GM21528 (cell line): ENCODE results near the gene CSF2RB.

Source experiments
- ATAC-seq: cut with Tn5 transposase; IDR thresholded peaks from one replicate; pipeline ENCODE4 v1.9.1; 2021; ENCODE audit warnings: mild to moderate bottlenecking, moderate library complexity; ENCODE audit not compliant: unreplicated experiment, low FRiP score

The CSF2RB gene

GRCh38 chr22:36886016-36886415, 27.4 kb upstream of the CSF2RB start:
- no peak for ATAC-seq

- ATAC-seq, result no peak
Measured at GRCh38 chr22:36887162-36887561, 26.3 kb upstream of the CSF2RB start.

- ATAC-seq, result no peak
Measured at GRCh38 chr22:36891646-36892045, 21.8 kb upstream of the CSF2RB start.

DNA sequence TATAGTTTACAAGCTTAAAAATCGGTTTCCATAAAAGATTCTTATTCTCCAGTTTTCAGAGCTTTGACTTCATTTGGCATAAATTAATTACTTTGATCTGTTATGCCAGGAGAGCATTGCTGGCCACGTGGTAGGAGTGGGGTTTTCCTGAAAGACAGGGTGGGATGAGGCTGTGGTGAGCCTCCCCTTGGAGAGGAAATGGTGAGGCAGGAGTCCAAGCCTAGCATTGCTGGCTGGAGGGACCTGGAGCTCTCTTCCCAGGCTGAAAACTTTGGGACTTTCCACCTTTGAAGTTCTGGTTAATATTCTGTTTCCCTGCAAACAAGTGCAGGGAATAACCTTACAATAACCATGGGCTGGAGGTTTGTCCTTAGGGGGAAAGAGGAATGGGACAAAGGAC, 21.1 kb upstream of the CSF2RB start:
- no peak for ATAC-seq

GRCh38 chr22:36893262-36893661, 20.2 kb upstream of the CSF2RB start:
- ATAC-seq, result no peak

- no peak for ATAC-seq
Measured at GRCh38 chr22:36894266-36894665, 19.2 kb upstream of the CSF2RB start.

DNA sequence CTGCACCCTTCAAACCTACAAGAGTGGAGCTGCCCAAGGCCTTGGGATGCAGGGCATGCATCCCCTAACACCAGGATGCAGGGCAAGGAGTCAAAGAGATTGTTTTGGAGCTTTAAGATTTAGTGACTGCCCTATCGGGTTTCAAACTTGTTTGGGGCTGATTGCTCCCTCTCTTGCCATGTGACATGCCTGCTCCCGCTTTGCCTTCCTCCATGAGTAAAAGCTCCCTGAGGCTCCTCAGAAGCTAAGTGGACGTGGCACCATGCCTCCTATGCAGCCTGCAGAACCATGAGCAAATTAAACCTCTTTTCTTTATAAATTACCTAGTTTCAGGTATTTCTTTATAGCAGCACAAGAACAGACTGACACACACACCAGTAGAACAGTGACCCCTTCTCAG, 15.8 kb upstream of the CSF2RB start:
- no peak for ATAC-seq

GRCh38 chr22:36898690-36899089, 14.7 kb upstream of the CSF2RB start:
- no peak for ATAC-seq

- no peak for ATAC-seq
Measured at GRCh38 chr22:36899498-36899897, 13.9 kb upstream of the CSF2RB start.

DNA sequence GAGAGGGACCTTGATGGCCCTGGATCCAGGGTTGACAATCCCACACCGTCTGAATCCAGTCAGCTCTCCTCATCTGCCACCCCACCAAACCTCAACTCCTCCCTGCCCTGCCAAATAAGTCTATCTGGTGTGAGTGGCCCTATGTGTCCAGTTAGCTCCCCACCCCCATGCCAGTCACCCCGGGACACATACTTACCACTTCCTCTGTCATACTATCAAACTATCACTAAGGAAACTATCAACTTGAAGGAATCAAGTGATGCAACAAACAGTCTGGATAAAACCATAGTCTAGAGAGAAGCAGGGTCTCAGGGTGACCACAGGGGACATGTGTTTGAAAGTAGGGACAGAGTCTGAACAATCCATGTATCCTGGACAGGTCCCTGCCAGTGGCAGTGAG, 13.2 kb upstream of the CSF2RB start:
- no peak for ATAC-seq

GRCh38 chr22:36900880-36901279, 12.5 kb upstream of the CSF2RB start:
- ATAC-seq, result no peak

DNA sequence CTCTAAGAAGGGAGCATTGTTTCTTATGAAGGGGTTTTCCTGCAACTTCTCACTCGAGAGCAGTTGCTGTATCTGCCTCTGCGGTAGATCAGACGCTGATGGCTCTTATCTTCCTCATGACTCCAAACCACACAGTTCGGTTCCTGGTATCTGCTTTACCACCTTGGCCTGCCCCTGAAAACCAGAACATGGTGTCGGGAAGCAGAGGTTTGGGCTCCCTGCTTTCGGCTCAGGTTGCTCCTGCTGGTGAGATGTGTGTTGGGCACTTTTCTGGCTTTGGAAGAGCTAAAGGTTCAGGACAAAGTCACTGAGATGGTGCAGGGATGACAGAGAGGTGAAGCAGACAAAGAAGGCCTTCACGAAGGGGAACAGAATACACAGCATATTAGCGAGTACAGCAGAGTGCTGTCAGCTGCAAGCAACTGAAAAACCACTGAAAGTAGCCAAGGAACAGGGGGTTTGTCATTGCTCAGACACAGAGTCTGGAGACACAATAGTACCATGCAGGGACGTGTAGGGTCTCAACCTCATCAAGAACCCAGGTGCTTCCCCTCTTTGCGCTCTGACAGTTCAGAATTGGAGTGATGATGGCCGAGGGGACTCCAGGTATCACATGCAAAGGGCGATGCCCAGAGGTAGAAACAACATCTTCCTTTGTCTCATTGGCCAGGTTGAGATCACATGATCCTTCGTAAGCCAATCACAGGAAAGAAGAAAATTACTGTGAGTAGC, 11.9 kb upstream of the CSF2RB start:
- ATAC-seq, result no peak

DNA sequence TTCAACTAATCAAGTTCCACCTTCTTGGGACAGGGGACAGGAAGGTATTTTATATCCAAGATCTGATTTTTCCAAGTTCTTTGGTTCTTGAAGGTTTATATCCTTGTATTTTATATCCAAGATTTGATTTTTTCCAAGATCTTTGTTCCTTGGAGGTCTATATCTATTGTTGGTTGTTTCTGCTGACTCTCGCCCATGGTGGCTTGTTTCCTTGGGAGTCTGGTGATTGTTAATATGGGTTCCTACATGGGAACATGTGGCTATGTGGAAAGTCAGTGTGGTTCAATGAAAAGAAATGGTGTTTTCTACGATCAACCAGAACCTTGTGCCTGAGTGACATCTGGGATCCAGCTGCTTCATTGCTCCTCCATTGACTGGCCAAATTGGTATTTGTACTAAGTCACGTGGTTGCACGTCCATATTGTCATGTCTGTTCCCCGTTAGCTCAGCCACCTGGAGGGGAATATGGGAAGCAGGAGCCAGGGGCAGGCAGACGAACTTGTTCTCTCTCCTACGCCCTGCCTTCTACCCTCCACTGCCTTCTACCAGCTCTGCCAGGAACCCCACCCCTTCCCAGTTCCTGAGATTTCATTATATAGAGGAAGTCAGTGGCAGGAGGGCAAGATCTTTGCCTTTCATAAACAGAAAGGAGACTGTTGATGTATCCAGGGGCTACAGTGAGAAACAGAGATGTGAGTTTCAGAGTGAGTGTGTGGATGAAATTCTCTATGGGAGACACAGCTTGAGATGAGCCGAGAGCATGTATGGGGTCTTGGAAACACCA, 11.1 kb upstream of the CSF2RB start:
- no peak for ATAC-seq

- no peak for ATAC-seq
Measured at GRCh38 chr22:36904260-36904880, 9.1 kb upstream of the CSF2RB start.

GRCh38 chr22:36907253-36908195, 5.9 kb upstream of the CSF2RB start:
- ATAC-seq, result no peak

DNA sequence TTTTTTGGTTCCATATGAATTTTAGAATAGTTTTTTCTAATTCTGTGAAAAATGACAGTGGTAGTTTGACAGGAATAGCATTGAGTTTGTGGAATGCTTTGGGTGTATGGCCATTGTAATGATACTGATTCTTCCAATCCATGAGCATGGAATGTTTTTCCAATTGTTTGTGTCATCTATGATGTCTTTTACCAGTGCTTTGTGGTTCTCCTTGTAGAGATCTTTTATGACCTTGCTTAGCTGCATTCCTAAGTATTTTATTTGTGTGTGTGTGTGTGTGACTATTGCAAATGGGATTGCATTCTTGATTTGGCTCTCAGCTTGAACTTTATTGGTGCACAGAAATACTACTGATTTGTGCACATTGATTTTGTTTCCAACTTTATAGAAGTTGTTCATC, 3.0 kb upstream of the CSF2RB start:
- no peak for ATAC-seq

DNA sequence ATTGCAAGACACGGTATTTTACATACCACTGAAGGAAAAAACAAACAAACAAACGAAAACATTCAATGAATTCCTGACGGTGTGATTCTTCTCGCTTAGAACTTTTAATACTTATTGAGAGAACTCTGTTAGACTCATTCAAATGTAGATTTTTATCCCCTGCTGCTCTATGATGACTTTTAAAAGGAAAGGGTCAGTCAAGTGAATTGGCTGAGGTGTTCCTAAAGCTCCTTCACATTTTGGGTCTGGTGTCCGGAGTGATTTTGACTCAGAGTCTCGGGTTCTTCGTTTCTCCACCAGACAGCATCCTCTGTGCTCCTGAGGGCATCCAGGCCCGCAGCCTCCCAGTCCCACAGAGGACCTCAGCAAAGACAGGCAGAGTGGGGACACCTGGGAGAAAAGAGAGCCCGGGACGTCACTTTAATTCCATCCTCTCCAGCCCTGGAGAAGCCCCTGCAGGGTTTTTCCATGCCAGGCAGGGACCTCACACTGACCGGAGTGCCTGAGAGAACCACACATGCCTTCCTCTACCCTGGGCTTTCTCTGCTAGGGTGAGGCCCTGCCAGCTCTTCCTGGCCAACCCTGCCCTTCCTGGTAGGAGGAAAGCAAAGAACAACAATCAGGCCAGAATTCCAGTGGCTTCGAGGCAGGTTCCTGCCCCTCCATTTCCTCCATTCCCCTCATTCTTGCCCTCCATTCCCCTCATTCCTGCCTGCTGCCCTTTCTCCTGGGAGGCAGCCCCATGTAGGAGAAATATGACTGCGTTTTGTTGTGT, 1.4 kb upstream of the CSF2RB start:
- ATAC-seq, result no peak

GRCh38 chr22:36912694-36913426, 568 bp upstream of the CSF2RB start:
- ATAC-seq, result no peak

- ATAC-seq, result no peak
Measured at GRCh38 chr22:36914390-36914752, 943 bp downstream of the CSF2RB start.
